CD4-positive, alpha-beta T cell treated with Interleukin-4 for 4 hours (primary cell): ENCODE measurements around the gene SS18L1.
A peak's percentile ranks its signal among the peaks of the same experiment; 100 is the strongest.

Experiments
- DNase-seq: peaks from one replicate; pipeline ENCODE4 v3.0.0-alpha.2; 2020

The SS18L1 gene

GRCh38 chr20:62157387-62158087, 14.0 kb downstream of the SS18L1 start:
- DNase-seq: no peak

GRCh38 chr20:62158088-62158400, 14.5 kb downstream of the SS18L1 start:
- DNase-seq: no peak

GRCh38 chr20:62158541-62158940, 15.0 kb downstream of the SS18L1 start:
- DNase-seq: no peak

- no peak for DNase-seq
These were observed 15.5 kb downstream of the SS18L1 start for GRCh38 chr20:62159052-62159451.

GRCh38 chr20:62159839-62160238, 16.3 kb downstream of the SS18L1 start:
- peak; percentile 25 for DNase-seq

- no peak for DNase-seq
These were observed 16.7 kb downstream of the SS18L1 start for GRCh38 chr20:62160253-62160652.

GRCh38 chr20:62160876-62161275, 17.3 kb downstream of the SS18L1 start:
- DNase-seq: no peak

- no peak for DNase-seq
These were observed 17.8 kb downstream of the SS18L1 start for GRCh38 chr20:62161347-62161746.

GRCh38 chr20:62162765-62163484, 19.4 kb downstream of the SS18L1 start:
- DNase-seq: no peak

- no peak for DNase-seq
These were observed 19.9 kb downstream of the SS18L1 start for GRCh38 chr20:62163485-62163865.

- DNase-seq: no peak
These were observed 20.6 kb downstream of the SS18L1 start for GRCh38 chr20:62163986-62164762.

- no peak for DNase-seq
These were observed 21.6 kb downstream of the SS18L1 start for GRCh38 chr20:62164879-62165761.

- no peak for DNase-seq
These were observed 22.3 kb downstream of the SS18L1 start for GRCh38 chr20:62165762-62166399.

- no peak for DNase-seq
These were observed 23.9 kb downstream of the SS18L1 start for GRCh38 chr20:62167474-62167873.

GRCh38 chr20:62168061-62168460, 24.5 kb downstream of the SS18L1 start:
- no peak for DNase-seq

- DNase-seq: no peak
These were observed 25.4 kb downstream of the SS18L1 start for GRCh38 chr20:62168890-62169435.

- DNase-seq: no peak
These were observed 27.0 kb downstream of the SS18L1 start for GRCh38 chr20:62170536-62170935.

GRCh38 chr20:62171245-62171644, 27.7 kb downstream of the SS18L1 start:
- no peak for DNase-seq

- DNase-seq: no peak
These were observed 29.1 kb downstream of the SS18L1 start for GRCh38 chr20:62172666-62173065.

GRCh38 chr20:62174021-62174804, 30.6 kb downstream of the SS18L1 start:
- no peak for DNase-seq
